K562 (cell line): ENCODE measurements around the gene CBX8.

Experiments
- CTCF ChIP-seq, 3 experiments: IDR thresholded peaks in 2 of 3; conservative IDR thresholded peaks in 1 of 3; 2 replicates each; pipeline ENCODE4 v1.5.1; 2011 to 2012; ENCODE audit warnings: low read length in 3 of 3, mild to moderate bottlenecking in 3 of 3, control low read depth in 2 of 3, improper control_type of control experiment in 1 of 3, inconsistent platforms in 1 of 3, low read depth in 1 of 3, mixed read lengths in 1 of 3, moderate library complexity in 1 of 3; ENCODE audit not compliant: insufficient read depth in 2 of 3
- HMG20A ChIP-seq: fragments of 450-650 bp; formaldehyde crosslinking; conservative IDR thresholded peaks from 2 replicates; pipeline ENCODE4 v1.4.0; 2020; ENCODE audit warnings: mild to moderate bottlenecking, mixed read lengths
- JUND ChIP-seq, 2 experiments: IDR thresholded peaks; 2 replicates in 1 of 2; 3 replicates in 1 of 2; pipeline ENCODE4 v1.6.1; 2011; ENCODE audit warnings: borderline replicate concordance in 2 of 2, low read depth in 2 of 2, low read length in 2 of 2, improper control_type of control experiment in 1 of 2, missing biosample characterization in 1 of 2, missing genetic modification characterization in 1 of 2, missing genetic modification reagents in 1 of 2
- NRF1 ChIP-seq, 2 experiments: fragments of 450-650 bp; IDR thresholded peaks in 1 of 2; conservative IDR thresholded peaks in 1 of 2; 2 replicates each; pipeline ENCODE4 v1.6.1; 2014; ENCODE audit warnings: mild to moderate bottlenecking in 2 of 2
- SIX5 ChIP-seq, 2 experiments: IDR thresholded peaks; 2 replicates each; pipeline ENCODE4 v1.6.1; 2011; ENCODE audit warnings: low read length in 2 of 2, borderline replicate concordance in 1 of 2, low read depth in 1 of 2, mild to moderate bottlenecking in 1 of 2, moderate library complexity in 1 of 2; ENCODE audit not compliant: insufficient read depth in 1 of 2
- ZNF644 ChIP-seq: fragments of 200-800 bp; sonication (Bioruptor generic); IDR thresholded peaks from 2 replicates; pipeline ENCODE4 v1.6.1; 2016; ENCODE audit warnings: low read depth, missing genetic modification characterization, missing compliant biosample characterization

- no peak for TF ChIP-seq SIX5 (IDR thresholded peaks at IDR 0.05; ENCODE audit: borderline replicate concordance in 1 of 2, insufficient read depth in 1 of 2, low read depth in 1 of 2, low read length in 2 of 2)
- no peak for TF ChIP-seq CTCF (IDR thresholded peaks at IDR 0.05 in 2 of 3, conservative IDR thresholded peaks at IDR 0.05 in 1 of 3; ENCODE audit: insufficient read depth in 2 of 3, low read depth in 1 of 3, low read length in 3 of 3)
- TF ChIP-seq ZNF644 (tag): no peak
- no peak for TF ChIP-seq NRF1 (conservative IDR thresholded peaks at IDR 0.05 in 1 of 2, IDR thresholded peaks at IDR 0.05 in 1 of 2)
- TF ChIP-seq JUND (IDR thresholded peaks at IDR 0.05; ENCODE audit: borderline replicate concordance, low read depth, low read length): no peak
- no peak for TF ChIP-seq JUND (tag; IDR thresholded peaks at IDR 0.05; ENCODE audit: borderline replicate concordance, low read depth, low read length)
- no peak for TF ChIP-seq HMG20A
Measured at GRCh38 chr17:79771276-79771675, 25.6 kb downstream of the CBX8 start.
